Erythroblast (primary cell): ENCODE data around the gene TGFBR1.
A peak's percentile ranks its signal among the peaks of the same experiment; 100 is the strongest.
"Not testable (repeated sequence)": the region's sequence is repeated elsewhere in the genome, so short reads cannot be mapped to it uniquely, and the experiment has no call there.

ENCODE experiments used
- DNase-seq, 2 experiments: peaks; one replicate each; lab custom pipeline; 2025; lab: John Stamatoyannopoulos, UW
- GATA1 ChIP-seq: IDR thresholded peaks from 2 replicates; pipeline ENCODE4 v1.6.1; 2011; ENCODE audit warnings: low read depth, mild to moderate bottlenecking, control low read depth, low read length, moderate library complexity
- POLR2A ChIP-seq: IDR thresholded peaks from 2 replicates; pipeline ENCODE4 v1.6.1; 2011; ENCODE audit warnings: mild to moderate bottlenecking, low read length

TGFBR1 gene

GRCh38 chr9:99085949-99086948 lies 18.7 kb upstream of the TGFBR1 start:
- TF ChIP-seq POLR2A (no peak), GATA1 (no peak)
- DNase-seq = no peak

- TF ChIP-seq POLR2A (no peak), GATA1 (no peak)
- no peak for DNase-seq
Measured at GRCh38 chr9:99087462-99087861, 17.5 kb upstream of the TGFBR1 start.

- no peak for DNase-seq
- TF ChIP-seq GATA1 (no peak), POLR2A (no peak)
Measured at GRCh38 chr9:99090336-99091130, 14.4 kb upstream of the TGFBR1 start.

GRCh38 chr9:99092643-99093491 lies 12.0 kb upstream of the TGFBR1 start:
- peak; percentile 68 to 70 for DNase-seq
- no peak for TF ChIP-seq POLR2A
- no peak for TF ChIP-seq GATA1

- no peak for TF ChIP-seq GATA1
- TF ChIP-seq POLR2A = no peak
- peak; percentile 26 to 30 for DNase-seq
Measured at GRCh38 chr9:99093492-99093791, 11.5 kb upstream of the TGFBR1 start.

GRCh38 chr9:99095565-99095964 lies 9.3 kb upstream of the TGFBR1 start:
- no peak for DNase-seq
- no peak for TF ChIP-seq GATA1
- no peak for TF ChIP-seq POLR2A

- no peak for TF ChIP-seq GATA1
- TF ChIP-seq POLR2A = no peak
- no peak for DNase-seq
Measured at GRCh38 chr9:99096409-99096808, 8.5 kb upstream of the TGFBR1 start.

GRCh38 chr9:99099806-99100585 lies 4.9 kb upstream of the TGFBR1 start:
- not testable (repeated sequence) for DNase-seq

GRCh38 chr9:99101271-99101670 lies 3.6 kb upstream of the TGFBR1 start:
- DNase-seq = no peak
- TF ChIP-seq POLR2A (no peak), GATA1 (no peak)

GRCh38 chr9:99101812-99102211 lies 3.1 kb upstream of the TGFBR1 start:
- no peak for DNase-seq
- no peak for TF ChIP-seq POLR2A
- no peak for TF ChIP-seq GATA1

GRCh38 chr9:99103054-99103895 lies 1.6 kb upstream of the TGFBR1 start:
- TF ChIP-seq GATA1 (no peak), POLR2A (no peak)
- DNase-seq = no peak

GRCh38 chr9:99103901-99104458 lies 933 bp upstream of the TGFBR1 start:
- no peak for DNase-seq
- TF ChIP-seq GATA1 (no peak), POLR2A (no peak)
